ENCODE measurements around the gene SRSF10.
"Not testable (repeated sequence)": the region's sequence is repeated elsewhere in the genome, so short reads cannot be mapped to it uniquely, and the experiment has no call there.

SRSF10 gene

DNA sequence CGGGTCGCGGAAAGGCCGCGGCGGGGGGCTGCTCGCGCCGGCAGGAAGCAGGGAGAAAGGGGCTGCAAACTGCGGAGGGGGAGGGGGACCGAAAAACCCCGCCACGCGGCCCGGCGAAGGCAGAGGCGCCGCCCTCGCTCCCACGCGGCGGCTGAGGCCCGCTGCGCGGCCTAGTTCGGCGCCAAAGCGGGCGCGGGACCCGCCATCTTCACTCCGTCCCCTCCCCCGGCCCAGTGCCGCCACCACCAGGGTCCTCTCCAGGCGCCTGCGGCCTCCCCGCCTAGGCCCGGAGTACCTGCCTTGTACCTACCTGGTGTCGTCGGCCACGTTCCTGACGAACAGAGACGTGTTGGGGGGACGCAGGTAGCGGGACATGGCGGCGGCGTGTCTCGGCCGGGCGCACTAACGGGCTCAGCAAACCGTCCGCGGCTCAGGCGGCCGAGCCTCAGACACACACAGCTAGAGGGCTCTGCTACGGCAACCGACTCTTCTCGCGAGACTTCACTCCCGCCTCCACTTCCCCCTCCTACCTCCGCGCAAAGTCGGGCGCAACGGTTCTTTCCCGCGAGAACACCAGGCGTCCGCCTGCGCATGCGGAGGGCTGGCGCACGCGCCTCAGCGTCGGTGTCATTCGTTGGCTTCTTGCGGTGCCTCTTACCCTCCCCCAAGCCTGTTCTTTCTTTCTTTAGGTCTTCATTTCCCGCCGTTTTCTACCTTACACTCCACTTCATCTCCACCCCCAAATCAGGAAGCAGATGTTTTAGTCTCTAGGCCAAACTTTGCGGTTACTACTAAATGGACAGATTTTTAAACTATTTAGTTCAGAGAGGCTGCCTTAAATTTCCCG is at the start of gene SRSF10:
Gene SRSF10 (minus strand): TSS at position 447 of the 847 bp plus-strand sequence. CDS start 72 bp downstream, at position 375.
- DNase-seq, result peak; percentile 98

DNA sequence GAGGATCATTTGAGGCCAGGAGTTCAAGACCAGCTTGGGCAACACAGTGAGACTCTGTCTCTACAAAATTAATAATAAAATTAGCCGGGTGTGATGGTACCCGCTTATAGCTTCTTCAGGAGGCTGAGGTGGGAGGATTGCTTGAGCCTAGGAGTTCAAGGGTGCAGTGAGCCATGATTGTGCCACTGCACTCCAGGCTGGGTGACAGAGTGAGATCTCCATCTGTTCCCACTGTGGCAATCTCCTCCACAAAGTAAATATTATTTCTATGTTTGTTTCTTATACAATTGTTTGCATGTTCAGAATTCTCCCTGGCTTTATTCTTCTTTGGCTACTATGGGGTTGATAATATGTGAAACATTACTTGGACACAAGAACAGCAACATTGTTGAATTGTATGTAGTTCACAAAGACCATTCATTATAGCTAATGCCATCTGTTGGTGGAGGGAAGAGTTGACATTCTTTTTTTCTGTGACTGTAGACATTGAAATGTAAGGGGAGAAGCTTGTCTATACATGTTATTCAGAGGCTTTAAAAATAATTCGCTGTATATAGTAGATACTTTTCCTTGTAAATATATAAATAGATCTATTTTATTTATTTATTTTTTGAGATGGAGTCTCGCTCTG is 47.8 kb upstream of the SRSF10 start:
- no peak for DNase-seq

DNA sequence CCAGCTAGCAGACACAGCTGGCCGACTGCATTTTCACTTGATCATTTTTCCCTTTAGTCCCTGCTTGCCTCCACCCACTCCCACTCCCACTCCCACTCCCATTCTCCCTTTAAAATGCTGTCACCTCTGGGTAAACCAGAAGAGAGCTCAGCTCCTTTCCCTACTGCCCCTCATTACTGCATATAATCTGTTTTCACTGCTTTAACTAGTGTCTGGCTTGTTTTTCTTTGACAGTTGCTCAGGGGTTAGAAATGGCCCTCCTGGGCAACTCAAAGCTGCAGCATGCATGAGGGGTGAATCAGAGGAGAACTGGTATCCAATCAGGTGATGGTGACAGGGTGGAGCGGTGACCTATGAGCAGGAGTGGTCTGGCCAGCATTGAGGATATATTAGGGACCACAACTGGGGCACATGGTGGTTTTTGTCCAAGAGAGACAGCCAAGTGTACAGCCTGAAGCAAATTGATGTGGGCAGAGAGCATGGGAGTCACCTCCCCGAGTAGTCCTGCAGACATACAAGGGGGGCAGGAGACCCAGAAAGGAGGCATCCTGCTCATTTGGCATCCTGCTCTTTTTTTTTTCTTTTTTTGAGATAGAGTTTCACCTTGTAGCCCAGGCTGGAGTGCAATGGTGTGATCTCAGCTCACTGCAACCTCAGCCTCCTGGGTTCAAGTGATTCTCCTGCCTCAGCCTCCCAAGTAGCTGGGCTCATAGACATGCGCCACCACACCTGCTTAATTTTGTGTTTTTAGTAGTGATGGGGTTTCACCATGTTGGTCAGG is 42.6 kb upstream of the SRSF10 start:
- no peak for DNase-seq

DNA sequence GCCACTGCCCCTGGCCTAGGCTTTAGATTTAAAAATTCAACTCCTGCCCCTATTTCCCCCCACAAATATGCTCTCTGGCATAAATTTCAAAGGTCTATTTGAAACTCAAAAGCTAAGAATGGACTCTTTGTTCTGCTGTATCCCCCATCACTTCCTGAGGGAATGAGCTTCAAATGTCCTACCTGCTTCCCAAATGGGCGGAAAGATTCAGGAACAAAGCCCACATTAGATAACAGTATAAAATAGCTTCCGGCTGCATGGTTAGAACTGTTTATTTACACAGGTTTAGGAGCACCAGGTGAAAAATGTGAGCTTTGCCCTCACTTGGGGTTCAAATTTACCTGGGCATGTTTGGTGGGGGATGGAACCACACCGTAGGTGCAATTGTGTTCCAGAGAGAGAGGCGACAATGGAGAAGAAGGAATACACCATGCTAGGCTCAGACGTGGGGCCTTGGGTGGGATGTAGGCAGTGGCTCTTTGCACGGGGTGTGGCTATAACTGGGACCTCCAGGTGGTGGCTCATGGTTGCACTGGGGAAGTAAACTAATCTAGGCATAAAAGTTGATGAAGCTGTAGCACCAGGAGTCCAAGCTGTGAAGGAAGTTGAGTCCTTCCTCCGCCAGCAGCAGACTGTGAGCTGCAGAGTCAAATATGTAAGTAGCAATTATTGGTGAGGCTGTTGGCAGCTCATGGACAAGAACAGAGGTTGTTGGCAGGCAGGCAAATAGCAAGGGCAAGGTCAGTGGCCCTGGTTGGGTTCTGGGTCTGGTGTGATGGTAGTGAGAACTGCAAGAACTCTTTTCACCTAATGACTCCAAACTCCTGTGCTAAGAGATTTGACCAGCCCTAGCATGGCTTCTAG is 41.5 kb upstream of the SRSF10 start:
- DNase-seq, result no peak

DNA sequence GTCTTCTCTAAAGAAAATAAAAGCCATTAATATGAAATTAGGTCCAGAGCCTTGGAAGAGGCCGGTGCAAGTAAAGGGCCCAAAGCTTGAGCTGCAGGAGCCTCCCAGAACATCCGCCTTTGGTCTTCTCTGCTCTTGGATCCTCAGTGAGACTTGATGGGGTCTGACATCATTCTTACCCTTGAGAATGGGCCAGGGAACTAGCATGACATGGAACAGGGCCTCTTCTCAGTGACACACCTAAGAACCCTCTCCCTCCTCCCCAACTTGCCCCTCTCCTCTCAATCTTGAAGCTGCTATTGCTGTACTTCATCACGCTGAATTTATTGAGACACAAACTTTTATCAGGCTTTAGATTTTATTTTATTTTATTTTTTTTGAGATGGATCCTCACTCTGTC is 40.3 kb upstream of the SRSF10 start:
- no peak for DNase-seq

DNA sequence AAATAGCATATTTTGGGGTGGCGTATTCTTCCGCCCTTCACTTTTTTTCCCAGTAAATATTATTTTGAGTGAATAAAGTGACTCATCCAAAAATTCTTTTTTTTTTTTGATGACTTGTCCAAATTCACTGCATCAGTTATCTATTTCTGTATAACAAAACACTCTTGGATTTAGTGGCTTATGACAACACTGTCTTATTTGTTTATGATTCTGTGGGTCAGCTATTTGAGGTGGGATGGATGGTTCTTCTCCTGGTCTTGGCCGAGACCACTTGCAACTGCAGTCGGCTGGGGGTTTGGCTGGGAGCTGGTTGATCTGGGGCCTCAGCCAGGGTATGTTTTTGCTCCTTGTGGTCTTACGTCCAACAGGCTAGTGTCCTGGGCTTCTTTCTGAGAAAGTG is 39.9 kb upstream of the SRSF10 start:
- DNase-seq, result no peak

DNA sequence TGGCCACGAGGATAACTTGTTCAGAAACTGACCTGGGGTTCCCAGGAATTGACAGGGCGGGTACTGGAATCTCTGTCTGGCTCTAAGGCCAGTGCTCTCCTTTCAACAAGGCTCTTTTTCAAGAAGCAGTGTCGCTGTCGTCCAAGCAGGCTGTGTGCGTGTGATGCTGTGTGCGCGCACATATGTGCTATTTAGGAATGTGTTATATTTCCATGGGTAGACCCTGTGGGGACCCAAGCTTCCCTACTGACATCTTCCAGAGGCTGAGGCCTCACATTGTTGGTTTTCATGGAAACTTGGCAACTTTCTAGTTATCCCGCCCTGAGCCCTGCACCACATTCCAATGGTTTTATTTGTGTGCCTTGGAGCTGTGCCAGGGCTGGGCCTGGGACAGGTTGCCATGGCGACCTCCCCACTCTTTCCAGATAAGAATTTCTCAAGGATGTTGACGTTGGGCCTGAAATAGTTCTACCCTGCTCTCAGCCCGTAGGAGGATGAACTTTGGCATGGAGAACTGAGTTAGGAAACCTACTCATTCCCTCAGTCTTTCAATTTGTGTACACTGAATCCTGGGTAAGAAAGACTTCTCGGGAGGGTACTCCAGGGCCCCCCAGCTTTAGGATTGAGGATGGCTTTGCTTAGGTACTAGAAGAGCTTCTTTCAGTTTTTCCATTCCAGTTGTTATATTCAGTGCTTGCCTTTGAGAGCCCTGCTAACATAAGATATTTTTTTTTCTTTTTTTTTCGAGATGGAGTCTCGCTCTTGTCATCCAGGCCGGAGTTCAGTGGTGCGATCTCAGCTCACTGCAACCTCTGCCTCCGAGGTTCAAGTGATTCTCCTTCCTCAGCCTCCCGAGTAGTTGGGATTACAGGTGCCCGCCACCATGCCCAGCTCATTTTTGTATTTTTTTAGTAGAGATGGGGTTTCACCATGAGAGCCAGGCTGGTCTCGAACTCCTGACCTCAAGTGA is 38.8 kb upstream of the SRSF10 start:
- no peak for DNase-seq

DNA sequence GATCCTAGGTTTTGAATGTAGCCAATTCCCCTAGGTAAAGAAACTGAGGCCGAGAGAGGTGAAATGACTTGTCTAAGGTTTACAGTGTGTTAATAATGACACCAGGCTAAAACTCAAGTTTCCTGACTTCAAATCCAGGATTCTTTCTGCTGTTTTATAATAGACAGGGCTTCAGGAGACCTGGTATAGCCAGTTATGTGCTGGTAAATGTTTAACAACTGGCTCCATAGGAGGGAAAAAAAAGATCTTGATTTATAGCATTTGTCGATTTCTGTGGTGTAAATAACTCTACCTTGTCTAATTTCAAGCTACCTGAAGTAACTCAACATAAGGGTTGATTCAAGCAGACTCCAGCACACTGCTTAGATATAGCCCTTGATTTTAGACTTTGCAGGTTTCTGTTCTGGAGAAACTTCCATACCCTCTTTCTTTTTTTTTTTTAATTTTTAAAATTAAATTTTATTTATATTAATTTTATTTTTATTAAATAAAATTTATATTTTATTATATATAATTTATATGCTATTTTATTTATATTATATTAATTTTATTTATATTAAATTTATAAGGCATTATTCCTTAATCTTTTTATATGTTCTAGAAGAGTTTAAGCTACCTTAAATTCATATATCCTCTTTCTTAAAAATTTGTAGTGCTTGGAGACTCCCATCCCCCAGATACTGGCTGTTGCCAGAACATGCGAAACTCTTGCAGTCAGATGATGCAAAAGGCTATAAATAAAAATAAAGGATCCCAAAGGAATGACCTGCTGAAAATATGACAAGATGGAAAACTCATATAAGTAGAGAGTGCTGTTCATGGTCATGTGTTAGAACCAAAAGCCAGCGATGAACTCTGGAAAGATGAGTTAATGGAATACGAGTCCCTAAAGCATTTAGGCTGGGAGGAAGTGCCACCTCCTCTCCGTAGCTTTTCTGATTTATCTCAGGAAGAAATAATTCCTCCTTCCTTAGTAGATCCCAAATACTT is 35.4 kb upstream of the SRSF10 start:
- no peak for DNase-seq

DNA sequence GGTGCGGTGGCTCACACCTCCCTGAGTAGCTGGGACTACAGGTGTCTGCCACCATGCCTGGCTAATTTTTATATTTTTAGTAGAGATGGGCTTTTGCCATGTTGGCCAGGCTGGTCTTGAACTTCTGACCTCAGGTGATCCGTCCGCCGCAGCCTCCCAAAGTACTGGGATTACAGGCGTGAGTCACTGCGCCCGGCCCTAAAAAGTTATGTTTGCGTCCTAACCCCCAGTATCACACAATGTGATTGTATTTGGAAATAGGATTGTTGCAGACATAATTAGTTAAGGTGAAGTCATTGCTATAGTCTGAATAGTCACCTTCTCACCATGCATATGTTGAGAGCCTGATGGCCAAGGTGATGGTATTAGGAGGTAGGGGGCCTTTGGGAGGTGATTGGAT is 32.8 kb upstream of the SRSF10 start:
- not testable (repeated sequence) for DNase-seq

DNA sequence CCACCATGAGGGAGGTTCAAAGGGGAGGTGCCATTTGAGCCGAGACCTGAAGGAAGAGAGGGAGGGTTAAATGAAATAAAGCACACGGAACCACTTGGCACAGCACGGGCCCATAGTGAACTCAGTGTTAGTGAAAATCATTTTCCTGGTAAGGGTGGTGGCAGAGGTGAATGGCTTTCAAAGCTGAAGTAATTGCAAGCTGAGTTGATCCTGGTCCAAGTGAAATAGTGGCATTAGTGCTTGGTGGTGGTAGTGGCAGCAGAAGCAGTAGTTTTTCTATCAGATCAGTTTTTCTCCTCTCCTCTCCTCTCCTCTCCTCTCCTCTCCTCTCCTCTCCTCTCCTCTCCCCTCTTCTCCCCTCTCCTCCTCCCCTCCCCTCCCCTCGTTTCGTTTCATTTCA is 30.5 kb upstream of the SRSF10 start:
- no peak for DNase-seq

DNA sequence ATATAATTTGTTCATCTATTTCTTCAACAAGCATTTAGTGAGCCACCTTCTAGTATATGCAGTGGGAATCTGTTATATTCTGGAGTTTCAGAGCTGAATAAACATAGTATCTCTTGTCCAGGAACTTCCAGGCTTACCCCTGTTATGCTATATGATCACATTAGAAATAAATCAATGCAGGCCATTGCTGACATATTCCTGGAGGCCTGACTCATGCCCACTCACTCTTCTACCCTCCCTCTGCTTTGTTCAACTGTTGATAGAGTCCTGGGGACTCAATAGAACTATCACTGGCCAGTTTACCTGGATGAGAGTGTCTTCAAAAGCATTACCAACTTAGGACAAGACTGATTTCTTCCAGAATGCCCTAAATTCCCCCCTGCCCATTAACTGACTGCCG is 29.3 kb upstream of the SRSF10 start:
- DNase-seq, result no peak

DNA sequence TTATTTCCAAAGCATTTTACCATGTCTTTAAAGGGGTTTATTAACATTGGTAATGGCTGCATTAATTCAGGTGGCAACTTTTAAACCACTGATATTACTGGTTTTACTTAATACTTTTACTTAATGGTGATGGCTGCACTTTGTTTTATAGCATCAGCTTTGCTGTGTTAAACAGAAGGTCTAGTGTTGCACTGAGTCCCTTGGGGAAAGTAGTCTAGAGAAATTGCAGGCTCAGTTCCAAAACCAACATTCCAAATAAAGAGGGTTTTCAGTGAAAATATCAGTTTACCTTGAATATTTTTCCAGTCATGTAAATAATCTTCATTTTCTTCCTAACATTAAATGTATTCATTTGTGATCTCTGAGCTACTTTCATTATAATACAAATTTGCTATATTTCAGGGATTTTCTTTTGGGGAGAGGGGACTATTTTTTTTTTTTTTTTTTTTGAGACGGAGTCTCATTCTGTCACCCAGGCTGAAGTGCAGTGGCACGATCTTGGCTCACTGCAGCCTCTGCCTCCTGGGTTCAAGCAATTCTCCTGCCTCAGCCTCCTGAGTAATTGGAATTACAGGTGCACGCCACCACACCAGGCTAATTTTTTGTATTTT is 28.6 kb upstream of the SRSF10 start:
- not testable (repeated sequence) for DNase-seq

DNA sequence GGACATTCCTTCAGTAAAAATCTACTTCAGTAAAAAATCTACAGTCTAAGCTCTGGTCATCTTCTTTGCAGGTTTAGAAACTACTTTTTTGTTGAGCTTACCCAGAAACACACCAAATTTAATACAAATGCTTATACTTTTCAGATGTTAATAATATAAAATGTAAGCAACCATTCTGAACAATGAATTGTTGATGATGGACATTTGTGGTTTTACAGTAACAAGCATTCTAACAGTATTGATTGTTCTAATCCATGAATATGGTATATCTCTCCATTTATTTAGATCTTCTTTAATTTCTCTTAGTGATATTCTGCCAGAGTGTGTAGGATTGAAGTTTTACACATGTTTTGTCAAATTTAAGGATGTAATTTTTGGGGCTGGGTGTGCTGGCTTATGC is 27.0 kb upstream of the SRSF10 start:
- DNase-seq, result no peak

DNA sequence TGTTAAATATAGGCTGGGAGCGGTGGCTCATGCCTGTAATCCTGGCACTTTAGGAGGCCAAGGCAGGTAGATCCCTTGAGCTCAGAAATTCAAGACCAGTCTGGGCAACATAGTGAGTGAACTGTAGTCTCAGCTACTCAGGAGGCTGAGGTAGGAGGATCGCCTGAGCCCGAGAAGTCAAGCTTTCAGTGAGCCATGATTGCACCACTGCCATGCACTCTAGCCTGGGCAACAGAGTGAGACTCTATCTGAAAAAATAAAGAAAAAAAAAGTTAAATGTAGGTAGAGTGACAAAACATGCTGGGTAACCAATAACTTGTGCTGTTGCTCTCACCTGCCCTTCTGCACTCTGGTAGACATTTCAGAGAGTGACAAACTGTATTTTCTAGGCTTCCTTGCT is 25.0 kb upstream of the SRSF10 start:
- no peak for DNase-seq

DNA sequence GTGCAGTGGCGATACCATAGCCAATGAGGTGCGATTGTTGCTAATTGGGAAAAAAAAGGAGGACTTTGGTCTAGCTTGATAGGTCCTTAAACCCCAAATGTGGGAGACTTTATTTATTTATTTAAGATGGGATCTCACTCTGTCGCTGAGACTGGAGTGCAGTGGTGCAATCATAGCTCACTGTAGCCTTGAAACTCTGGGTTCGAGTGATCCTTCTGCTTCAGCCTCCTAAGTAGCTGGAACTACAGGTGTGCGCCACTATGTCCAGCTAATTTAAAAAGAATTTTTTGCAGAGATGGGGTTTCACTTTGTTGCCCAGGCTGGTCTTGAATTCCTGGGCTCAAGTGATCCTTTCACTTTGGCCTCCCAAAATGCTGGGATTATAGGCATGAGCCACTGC is 24.0 kb upstream of the SRSF10 start:
- DNase-seq, result no peak

DNA sequence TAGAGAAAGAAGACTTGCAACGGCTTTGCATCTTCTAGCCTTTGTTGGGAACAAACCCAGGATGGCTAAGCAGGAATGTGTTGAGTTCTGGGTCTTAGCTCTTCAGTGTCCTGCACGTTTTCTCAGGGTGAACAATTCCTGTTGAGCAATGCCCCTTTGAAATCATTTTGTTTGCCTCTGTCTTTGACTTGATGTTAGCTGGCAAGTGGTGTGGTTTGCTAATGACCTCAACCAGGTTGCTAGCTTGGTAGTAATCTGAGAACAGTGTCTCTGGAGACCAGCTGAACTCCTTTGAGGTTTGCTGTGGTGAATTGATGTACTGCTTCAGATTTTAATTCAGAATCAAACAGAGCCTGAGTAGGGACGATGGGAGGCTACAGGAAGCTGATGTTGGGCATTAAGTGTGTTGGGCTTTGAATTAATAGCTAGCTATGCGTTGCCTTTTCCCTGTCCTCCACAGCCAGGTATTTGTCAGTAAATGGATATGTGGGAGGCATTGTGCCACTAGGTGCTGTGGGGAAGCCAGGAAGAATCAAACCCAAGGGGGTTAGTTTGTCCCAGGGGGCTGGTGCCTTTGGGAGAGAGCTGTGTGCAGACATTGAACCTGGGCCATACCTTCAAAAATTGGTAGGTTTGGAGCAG is 23.3 kb upstream of the SRSF10 start:
- DNase-seq, result no peak

DNA sequence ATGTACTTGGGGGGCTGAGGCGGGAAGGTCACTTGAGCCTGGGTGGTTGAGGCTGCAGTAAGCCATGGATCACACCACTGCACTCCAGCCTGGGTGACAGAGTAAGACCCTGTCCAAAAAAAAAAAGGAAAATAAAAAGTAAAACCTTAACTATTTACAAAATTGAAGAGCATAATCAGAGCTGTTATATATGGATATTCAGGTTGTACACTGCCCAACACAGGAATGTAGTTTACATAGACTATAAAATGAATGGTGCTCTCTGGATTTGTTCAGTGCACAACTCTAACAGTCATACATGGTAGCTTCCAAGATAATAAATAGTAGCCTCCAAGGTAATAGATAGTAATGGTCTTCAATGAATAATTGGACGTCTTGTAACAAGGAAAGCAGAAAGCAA is 22.6 kb upstream of the SRSF10 start:
- no peak for DNase-seq

DNA sequence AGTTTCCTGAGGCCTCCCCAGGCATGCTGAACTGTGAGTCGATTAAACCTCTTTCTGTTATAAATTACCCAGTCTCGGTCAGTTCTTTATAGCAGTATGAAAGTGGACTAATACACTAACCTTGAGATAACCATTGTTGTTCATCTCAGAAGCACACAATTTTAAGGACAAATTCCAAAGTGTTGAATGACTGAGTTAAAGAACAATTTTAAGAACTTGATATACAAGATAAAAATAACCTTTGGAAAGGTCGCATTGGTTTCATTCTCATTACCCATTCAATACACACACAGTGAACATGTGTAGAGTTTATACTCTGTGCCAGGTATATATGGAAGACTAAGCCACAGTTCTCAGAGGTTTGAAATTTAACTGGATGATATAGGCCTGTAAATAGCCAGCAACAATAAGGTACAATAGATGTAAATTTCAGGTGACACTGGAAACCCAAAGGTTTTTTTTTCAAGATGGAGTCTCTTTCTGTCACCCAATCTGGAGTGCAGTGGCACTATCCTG is 19.1 kb upstream of the SRSF10 start:
- no peak for DNase-seq

DNA sequence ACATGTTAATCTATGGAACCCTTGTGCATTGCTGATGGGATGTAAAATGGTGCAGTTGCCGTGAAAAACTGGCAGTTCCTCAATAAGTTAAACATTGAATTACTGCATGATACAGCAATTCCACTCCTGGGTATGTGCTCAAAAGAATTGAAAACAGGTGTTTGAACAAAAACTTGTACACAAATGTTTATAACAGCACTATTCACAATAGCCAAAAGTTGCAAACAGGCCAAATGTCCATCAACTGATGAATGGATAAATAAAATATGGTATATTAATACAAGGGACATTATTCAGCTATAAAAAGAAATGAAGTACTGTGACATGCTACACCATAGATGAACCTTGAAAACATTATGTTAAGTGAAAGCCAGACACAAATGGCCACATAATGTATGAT is 17.7 kb upstream of the SRSF10 start:
- DNase-seq, result no peak
